Vagina (tissue), 2 donors: ENCODE results near the gene ZNF70.

ENCODE experiments used
- POLR2A ChIP-seq, 2 donors: fragments of 450-650 bp; IDR thresholded peaks; one replicate each; pipeline ENCODE4 v1.6.1; 2017; ENCODE audit warnings: antibody characterized with exemption in 2 of 2, mild to moderate bottlenecking in 2 of 2, moderate library complexity in 2 of 2
- POLR2AphosphoS5 ChIP-seq, 2 donors: sonication (generic); formaldehyde crosslinking; IDR thresholded peaks; one replicate each; pipeline ENCODE4 v1.9.0; 2017; ENCODE audit warnings: antibody characterized with exemption in 2 of 2, mild to moderate bottlenecking in 2 of 2, low read depth in 1 of 2; ENCODE audit not compliant: insufficient read depth in 1 of 2
- TF ChIP-seq, protein P1 (sequence below), 3 experiments: fragments of 450-650 bp in 2 of 3; fragments of 200-600 bp in 1 of 3; sonication (generic) in 1 of 3; IDR thresholded peaks; one replicate each; pipeline ENCODE4 v1.5.1; 2017 to 2019; ENCODE audit warnings: antibody characterized with exemption in 3 of 3, mild to moderate bottlenecking in 2 of 3, moderate library complexity in 2 of 3

DNA sequence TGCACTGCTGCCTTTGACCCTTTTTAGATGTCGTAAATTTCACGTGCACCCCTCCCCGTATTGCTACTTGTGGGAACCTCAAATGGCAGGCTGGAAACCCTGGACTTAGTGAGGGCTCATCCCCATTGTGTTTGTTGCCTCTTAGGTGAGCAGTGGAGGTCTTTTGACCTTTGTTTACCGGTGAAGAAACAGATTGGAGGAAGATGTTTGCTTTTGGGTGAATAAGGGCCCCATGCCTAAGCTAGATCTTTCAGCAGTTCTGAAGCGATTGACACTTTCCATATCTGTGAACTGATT is 36.6 kb upstream of the ZNF70 start:
- TF ChIP-seq POLR2A (IDR thresholded peaks at IDR 0.05), result no peak
- TF ChIP-seq, protein P1, sequence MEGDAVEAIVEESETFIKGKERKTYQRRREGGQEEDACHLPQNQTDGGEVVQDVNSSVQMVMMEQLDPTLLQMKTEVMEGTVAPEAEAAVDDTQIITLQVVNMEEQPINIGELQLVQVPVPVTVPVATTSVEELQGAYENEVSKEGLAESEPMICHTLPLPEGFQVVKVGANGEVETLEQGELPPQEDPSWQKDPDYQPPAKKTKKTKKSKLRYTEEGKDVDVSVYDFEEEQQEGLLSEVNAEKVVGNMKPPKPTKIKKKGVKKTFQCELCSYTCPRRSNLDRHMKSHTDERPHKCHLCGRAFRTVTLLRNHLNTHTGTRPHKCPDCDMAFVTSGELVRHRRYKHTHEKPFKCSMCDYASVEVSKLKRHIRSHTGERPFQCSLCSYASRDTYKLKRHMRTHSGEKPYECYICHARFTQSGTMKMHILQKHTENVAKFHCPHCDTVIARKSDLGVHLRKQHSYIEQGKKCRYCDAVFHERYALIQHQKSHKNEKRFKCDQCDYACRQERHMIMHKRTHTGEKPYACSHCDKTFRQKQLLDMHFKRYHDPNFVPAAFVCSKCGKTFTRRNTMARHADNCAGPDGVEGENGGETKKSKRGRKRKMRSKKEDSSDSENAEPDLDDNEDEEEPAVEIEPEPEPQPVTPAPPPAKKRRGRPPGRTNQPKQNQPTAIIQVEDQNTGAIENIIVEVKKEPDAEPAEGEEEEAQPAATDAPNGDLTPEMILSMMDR (IDR thresholded peaks at IDR 0.05), result no peak
- no peak for TF ChIP-seq POLR2AphosphoS5 (IDR thresholded peaks at IDR 0.05; ENCODE audit: insufficient read depth in 1 of 2, low read depth in 1 of 2)
